22Rv1 (cell line): ENCODE results near the gene MEG3.

Source experiments
- CTCF ChIP-seq: fragments of 450-650 bp; IDR thresholded peaks from 2 replicates; pipeline ENCODE4 v1.5.1; 2017; ENCODE audit warnings: mild to moderate bottlenecking
- ZFX ChIP-seq: fragments of 450-650 bp; IDR thresholded peaks from 2 replicates; pipeline ENCODE4 v1.6.1; 2017; ENCODE audit warnings: antibody characterized with exemption, borderline replicate concordance

GRCh38 chr14:100872259-100873095, 46.6 kb downstream of the MEG3 start:
- no peak for TF ChIP-seq CTCF
- TF ChIP-seq ZFX = no peak
